ENCODE data around the gene SGSM2. TPM values are rescaled to one million over a fixed set of nuclear protein-coding genes. Genes with fewer than 3 reads are reported as not detected.

SGSM2 gene
- total and polyA plus RNA-seq, 2 of the 13 experiments (the other 11 are each of a cell fraction or from before 2014, with no cell fraction given): 30.4 to 51.3 TPM

DNA sequence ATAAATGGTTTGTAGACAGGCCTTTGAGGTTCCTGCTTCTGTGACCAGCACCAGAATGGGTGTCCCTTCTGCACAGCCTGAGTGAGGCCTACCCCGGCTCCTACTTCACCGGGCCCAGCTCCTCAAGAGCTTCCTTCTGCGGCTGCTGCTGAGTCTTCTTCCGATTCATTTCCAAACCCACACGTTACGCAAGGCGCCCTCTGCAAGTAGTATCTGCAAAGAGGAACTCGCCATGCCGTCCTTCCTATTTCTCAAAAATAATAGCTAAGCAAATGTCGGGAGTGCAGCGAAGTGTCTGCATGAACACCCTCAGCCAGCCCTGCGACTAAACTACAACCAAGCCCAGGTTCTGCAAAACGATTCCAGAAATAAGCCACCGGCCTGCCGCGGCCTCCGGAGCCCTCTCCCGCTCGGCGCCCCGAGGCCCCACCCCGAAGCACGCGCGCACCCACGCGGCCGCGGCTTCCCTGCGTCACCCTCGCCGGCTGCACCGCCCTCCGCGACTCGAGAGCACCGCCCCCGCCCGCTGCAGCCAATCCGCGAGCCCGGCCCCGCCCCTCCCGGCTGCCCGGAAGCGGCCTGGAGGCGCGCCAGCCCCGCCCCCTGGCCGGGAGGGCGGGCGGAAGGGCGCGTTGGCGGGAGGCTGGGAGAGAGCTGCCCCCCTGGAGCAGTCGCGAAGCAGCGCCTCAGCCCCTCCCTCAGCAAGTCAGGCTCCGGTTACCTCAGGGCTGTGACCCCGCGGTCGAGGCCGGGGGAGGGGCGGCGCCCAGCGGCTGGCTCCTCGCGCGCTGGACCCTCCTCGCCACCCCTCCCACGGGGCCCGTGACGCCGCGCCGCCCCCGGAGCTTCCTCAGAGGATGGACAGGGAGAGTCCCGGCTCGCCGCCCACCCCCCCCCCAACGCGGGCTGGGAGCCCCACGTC is 55.2 kb downstream of the SGSM2 start (continued):
- TF ChIP-seq, protein P1, sequence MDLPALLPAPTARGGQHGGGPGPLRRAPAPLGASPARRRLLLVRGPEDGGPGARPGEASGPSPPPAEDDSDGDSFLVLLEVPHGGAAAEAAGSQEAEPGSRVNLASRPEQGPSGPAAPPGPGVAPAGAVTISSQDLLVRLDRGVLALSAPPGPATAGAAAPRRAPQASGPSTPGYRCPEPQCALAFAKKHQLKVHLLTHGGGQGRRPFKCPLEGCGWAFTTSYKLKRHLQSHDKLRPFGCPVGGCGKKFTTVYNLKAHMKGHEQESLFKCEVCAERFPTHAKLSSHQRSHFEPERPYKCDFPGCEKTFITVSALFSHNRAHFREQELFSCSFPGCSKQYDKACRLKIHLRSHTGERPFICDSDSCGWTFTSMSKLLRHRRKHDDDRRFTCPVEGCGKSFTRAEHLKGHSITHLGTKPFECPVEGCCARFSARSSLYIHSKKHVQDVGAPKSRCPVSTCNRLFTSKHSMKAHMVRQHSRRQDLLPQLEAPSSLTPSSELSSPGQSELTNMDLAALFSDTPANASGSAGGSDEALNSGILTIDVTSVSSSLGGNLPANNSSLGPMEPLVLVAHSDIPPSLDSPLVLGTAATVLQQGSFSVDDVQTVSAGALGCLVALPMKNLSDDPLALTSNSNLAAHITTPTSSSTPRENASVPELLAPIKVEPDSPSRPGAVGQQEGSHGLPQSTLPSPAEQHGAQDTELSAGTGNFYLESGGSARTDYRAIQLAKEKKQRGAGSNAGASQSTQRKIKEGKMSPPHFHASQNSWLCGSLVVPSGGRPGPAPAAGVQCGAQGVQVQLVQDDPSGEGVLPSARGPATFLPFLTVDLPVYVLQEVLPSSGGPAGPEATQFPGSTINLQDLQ (CRISPR knock-in tag; IDR thresholded peaks at IDR 0.05): 0 out of 2 replicates have a peak, but pooled peaks have one; percentile 45
- no peak for TF ChIP-seq ZNF432 (CRISPR knock-in tag; IDR thresholded peaks at IDR 0.05; ENCODE audit: borderline replicate concordance)
- TF ChIP-seq ZNF17 (CRISPR knock-in tag; IDR thresholded peaks at IDR 0.05): no peak
- TF ChIP-seq EP300 (IDR thresholded peaks at IDR 0.05; ENCODE audit: low read depth in 2 of 2, low read length in 2 of 2): 0 out of 4 replicates have a peak, but pooled peaks of 1 of the 2 experiments have one; percentile 4
- no peak for TF ChIP-seq EP300 (CRISPR knock-in tag; IDR thresholded peaks at IDR 0.05; ENCODE audit: borderline replicate concordance)
- no peak for TF ChIP-seq SOX13 (IDR thresholded peaks at IDR 0.05)
- peak in 1 of 2 experiments; percentile 43; a peak in 2 of 4 replicates for TF ChIP-seq SOX13 (CRISPR knock-in tag; conservative IDR thresholded peaks at IDR 0.05 in 1 of 2, IDR thresholded peaks at IDR 0.05 in 1 of 2)
- TF ChIP-seq, protein P2, sequence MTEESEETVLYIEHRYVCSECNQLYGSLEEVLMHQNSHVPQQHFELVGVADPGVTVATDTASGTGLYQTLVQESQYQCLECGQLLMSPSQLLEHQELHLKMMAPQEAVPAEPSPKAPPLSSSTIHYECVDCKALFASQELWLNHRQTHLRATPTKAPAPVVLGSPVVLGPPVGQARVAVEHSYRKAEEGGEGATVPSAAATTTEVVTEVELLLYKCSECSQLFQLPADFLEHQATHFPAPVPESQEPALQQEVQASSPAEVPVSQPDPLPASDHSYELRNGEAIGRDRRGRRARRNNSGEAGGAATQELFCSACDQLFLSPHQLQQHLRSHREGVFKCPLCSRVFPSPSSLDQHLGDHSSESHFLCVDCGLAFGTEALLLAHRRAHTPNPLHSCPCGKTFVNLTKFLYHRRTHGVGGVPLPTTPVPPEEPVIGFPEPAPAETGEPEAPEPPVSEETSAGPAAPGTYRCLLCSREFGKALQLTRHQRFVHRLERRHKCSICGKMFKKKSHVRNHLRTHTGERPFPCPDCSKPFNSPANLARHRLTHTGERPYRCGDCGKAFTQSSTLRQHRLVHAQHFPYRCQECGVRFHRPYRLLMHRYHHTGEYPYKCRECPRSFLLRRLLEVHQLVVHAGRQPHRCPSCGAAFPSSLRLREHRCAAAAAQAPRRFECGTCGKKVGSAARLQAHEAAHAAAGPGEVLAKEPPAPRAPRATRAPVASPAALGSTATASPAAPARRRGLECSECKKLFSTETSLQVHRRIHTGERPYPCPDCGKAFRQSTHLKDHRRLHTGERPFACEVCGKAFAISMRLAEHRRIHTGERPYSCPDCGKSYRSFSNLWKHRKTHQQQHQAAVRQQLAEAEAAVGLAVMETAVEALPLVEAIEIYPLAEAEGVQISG (CRISPR knock-in tag; IDR thresholded peaks at IDR 0.05): peak; percentile 27; the same call in 1 of the 2 replicates
- TF ChIP-seq, protein P3, sequence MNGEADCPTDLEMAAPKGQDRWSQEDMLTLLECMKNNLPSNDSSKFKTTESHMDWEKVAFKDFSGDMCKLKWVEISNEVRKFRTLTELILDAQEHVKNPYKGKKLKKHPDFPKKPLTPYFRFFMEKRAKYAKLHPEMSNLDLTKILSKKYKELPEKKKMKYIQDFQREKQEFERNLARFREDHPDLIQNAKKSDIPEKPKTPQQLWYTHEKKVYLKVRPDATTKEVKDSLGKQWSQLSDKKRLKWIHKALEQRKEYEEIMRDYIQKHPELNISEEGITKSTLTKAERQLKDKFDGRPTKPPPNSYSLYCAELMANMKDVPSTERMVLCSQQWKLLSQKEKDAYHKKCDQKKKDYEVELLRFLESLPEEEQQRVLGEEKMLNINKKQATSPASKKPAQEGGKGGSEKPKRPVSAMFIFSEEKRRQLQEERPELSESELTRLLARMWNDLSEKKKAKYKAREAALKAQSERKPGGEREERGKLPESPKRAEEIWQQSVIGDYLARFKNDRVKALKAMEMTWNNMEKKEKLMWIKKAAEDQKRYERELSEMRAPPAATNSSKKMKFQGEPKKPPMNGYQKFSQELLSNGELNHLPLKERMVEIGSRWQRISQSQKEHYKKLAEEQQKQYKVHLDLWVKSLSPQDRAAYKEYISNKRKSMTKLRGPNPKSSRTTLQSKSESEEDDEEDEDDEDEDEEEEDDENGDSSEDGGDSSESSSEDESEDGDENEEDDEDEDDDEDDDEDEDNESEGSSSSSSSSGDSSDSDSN (CRISPR knock-in tag; IDR thresholded peaks at IDR 0.05): peak; percentile 24; the same call in 1 of the 2 replicates
- TF ChIP-seq NR2C2 (CRISPR knock-in tag; IDR thresholded peaks at IDR 0.05; ENCODE audit: borderline replicate concordance): peak; percentile 66

Measured in HepG2 (cell line).